DMS53 treated with DMSO at 0.1 percent for 48 hours (cell line): ENCODE data around the gene PYURF.
A peak's percentile ranks its signal among the peaks of the same experiment; 100 is the strongest.

Source experiments
- DNase-seq: peaks from one replicate; lab custom pipeline; 2025; ENCODE audit not compliant: unreplicated experiment; lab: John Stamatoyannopoulos, UW

The PYURF gene

GRCh38 chr4:88523325-88524129, at the start of gene PYURF:
Gene PYURF (minus strand): TSS chr4:88523776. CDS start chr4:88523700, 76 bp downstream.
- DNase-seq, result peak; percentile 81

GRCh38 chr4:88570001-88570400, 46.4 kb upstream of the PYURF start:
- no peak for DNase-seq

GRCh38 chr4:88567591-88567990, 44.0 kb upstream of the PYURF start:
- no peak for DNase-seq

GRCh38 chr4:88549815-88550214, 26.2 kb upstream of the PYURF start:
- no peak for DNase-seq

GRCh38 chr4:88539322-88540068, 15.9 kb upstream of the PYURF start:
- peak; percentile 9 for DNase-seq

GRCh38 chr4:88537709-88538108, 14.1 kb upstream of the PYURF start:
- no peak for DNase-seq

GRCh38 chr4:88535090-88535755, 11.6 kb upstream of the PYURF start:
- no peak for DNase-seq

- no peak for DNase-seq
These were observed 10.6 kb upstream of the PYURF start for GRCh38 chr4:88533937-88534750.

GRCh38 chr4:88533088-88533790, 9.7 kb upstream of the PYURF start:
- DNase-seq, result no peak

GRCh38 chr4:88531549-88531948, 8.0 kb upstream of the PYURF start:
- DNase-seq, result no peak

GRCh38 chr4:88528861-88529260, 5.3 kb upstream of the PYURF start:
- DNase-seq, result no peak

GRCh38 chr4:88527787-88528186, 4.2 kb upstream of the PYURF start:
- no peak for DNase-seq

- no peak for DNase-seq
These were observed 2.7 kb upstream of the PYURF start for GRCh38 chr4:88526221-88526815.

- DNase-seq, result no peak
These were observed 595 bp upstream of the PYURF start for GRCh38 chr4:88524171-88524570.

GRCh38 chr4:88522702-88523324, 763 bp downstream of the PYURF start:
- no peak for DNase-seq

GRCh38 chr4:88518911-88519310, 4.7 kb downstream of the PYURF start:
- DNase-seq, result no peak

GRCh38 chr4:88517825-88518224, 5.8 kb downstream of the PYURF start:
- DNase-seq, result no peak

GRCh38 chr4:88516746-88517145, 6.8 kb downstream of the PYURF start:
- no peak for DNase-seq
